Measurements from ENCODE around the gene C20orf173. TPM values are rescaled to one million over a fixed set of nuclear protein-coding genes. Genes with fewer than 3 reads are reported as not detected.

Gene C20orf173
- total RNA-seq, 1 donor from 2014 or later: not detected

GRCh38 chr20:35502352-35502751, 27.1 kb downstream of the C20orf173 start:
- TF ChIP-seq CTCF (conservative IDR thresholded peaks at IDR 0.05; ENCODE audit: low read depth, low read length): no peak

GRCh38 chr20:35499271-35499670, 30.2 kb downstream of the C20orf173 start:
- H3K4me3 ChIP-seq (ENCODE audit: low read depth, low read length): no peak overlapping the region
- TF ChIP-seq CTCF (conservative IDR thresholded peaks at IDR 0.05; ENCODE audit: low read depth, low read length): no peak
- DNase-seq (ENCODE audit: low read depth): no peak

More at GRCh38 chr20:35502352-35502751, 27.1 kb downstream of the C20orf173 start:
- H3K4me3 ChIP-seq (ENCODE audit: low read depth, low read length): no peak overlapping the region
- DNase-seq (ENCODE audit: low read depth): no peak

- TF ChIP-seq CTCF (conservative IDR thresholded peaks at IDR 0.05; ENCODE audit: low read depth, low read length): no peak
- no peak overlapping the region for H3K4me3 ChIP-seq (ENCODE audit: low read depth, low read length)
- DNase-seq (ENCODE audit: low read depth): no peak
Measured at GRCh38 chr20:35497780-35498189, 31.7 kb downstream of the C20orf173 start.

GRCh38 chr20:35497320-35497719, 32.1 kb downstream of the C20orf173 start:
- DNase-seq (ENCODE audit: low read depth): no peak
- no peak overlapping the region for H3K4me3 ChIP-seq (ENCODE audit: low read depth, low read length)
- TF ChIP-seq CTCF (conservative IDR thresholded peaks at IDR 0.05; ENCODE audit: low read depth, low read length): no peak

- TF ChIP-seq CTCF (conservative IDR thresholded peaks at IDR 0.05; ENCODE audit: low read depth, low read length): no peak
- DNase-seq (ENCODE audit: low read depth): no peak
Measured at GRCh38 chr20:35496481-35496880, 33.0 kb downstream of the C20orf173 start.

GRCh38 chr20:35492352-35492751, 37.1 kb downstream of the C20orf173 start:
- no peak for TF ChIP-seq CTCF (conservative IDR thresholded peaks at IDR 0.05; ENCODE audit: low read depth, low read length)
- no peak for DNase-seq (ENCODE audit: low read depth)
- no peak overlapping the region for H3K4me3 ChIP-seq (ENCODE audit: low read depth, low read length)

More at GRCh38 chr20:35496481-35496880, 33.0 kb downstream of the C20orf173 start:
- H3K4me3 ChIP-seq (ENCODE audit: low read depth, low read length): no peak overlapping the region

- no peak for TF ChIP-seq CTCF (conservative IDR thresholded peaks at IDR 0.05; ENCODE audit: low read depth, low read length)
- no peak for DNase-seq (ENCODE audit: low read depth)
Measured at GRCh38 chr20:35491823-35492222, 37.6 kb downstream of the C20orf173 start.

More at GRCh38 chr20:35491823-35492222, 37.6 kb downstream of the C20orf173 start:
- H3K4me3 ChIP-seq (ENCODE audit: low read depth, low read length): no peak overlapping the region
